H1 (cell line): ENCODE results near the gene NOB1.

ENCODE experiments used
- RAD21 ChIP-seq, 2 experiments: IDR thresholded peaks in 1 of 2; conservative IDR thresholded peaks in 1 of 2; 2 replicates each; pipeline ENCODE4 v1.6.1; 2011; ENCODE audit warnings: low read depth in 2 of 2, low read length in 2 of 2, improper control_type of control experiment in 1 of 2, inconsistent platforms in 1 of 2, mild to moderate bottlenecking in 1 of 2, moderate library complexity in 1 of 2
- TBP ChIP-seq: IDR thresholded peaks from 2 replicates; pipeline ENCODE4 v1.6.1; 2011; ENCODE audit warnings: low read depth, low read length, improper control_type of control experiment

- TF ChIP-seq RAD21 (IDR thresholded peaks at IDR 0.05 in 1 of 2, conservative IDR thresholded peaks at IDR 0.05 in 1 of 2; ENCODE audit: low read depth in 2 of 2, low read length in 2 of 2) (no peak), TBP (no peak)
These were observed 53.3 kb downstream of the NOB1 start for GRCh38 chr16:69701452-69701851.
